ENCODE measurements around the gene ABCF1.

ABCF1 gene

DNA sequence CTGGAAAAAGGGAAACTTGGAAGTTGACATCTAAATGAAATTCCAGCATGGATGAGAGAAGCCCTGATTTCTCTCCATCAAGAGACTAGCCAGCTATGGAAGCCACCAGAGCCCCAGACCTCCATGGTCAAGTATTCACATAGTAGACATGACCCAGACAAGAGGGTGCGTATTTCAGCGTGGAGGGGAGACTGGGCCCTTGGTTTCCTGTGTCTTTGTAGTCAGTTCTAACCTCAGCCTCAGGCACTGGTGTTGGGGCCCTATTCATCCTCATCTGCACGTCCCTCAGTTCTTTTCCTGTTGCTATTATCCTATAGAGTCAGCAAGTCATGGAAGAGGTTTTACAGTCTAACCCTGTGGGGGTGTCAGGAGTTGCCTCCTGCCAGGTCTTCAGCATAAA is 27.4 kb upstream of the ABCF1 start:
- TF ChIP-seq CREB1 (IDR thresholded peaks at IDR 0.05; ENCODE audit: low read depth) (no peak), NFIC (IDR thresholded peaks at IDR 0.05) (no peak), YY1 (IDR thresholded peaks at IDR 0.05; ENCODE audit: low read depth) (no peak), FOXM1 (IDR thresholded peaks at IDR 0.05; ENCODE audit: borderline replicate concordance, low read depth) (no peak), ZBTB7A (IDR thresholded peaks at IDR 0.05; ENCODE audit: low read depth) (no peak), EGR1 (IDR thresholded peaks at IDR 0.05) (no peak), RAD21 (IDR thresholded peaks at IDR 0.05; ENCODE audit: low read depth) (no peak), TCF12 (IDR thresholded peaks at IDR 0.05; ENCODE audit: low read depth) (no peak)
- TF ChIP-seq, protein P1, sequence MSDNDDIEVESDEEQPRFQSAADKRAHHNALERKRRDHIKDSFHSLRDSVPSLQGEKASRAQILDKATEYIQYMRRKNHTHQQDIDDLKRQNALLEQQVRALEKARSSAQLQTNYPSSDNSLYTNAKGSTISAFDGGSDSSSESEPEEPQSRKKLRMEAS (IDR thresholded peaks at IDR 0.05) = no peak
- TF ChIP-seq, protein P2, sequence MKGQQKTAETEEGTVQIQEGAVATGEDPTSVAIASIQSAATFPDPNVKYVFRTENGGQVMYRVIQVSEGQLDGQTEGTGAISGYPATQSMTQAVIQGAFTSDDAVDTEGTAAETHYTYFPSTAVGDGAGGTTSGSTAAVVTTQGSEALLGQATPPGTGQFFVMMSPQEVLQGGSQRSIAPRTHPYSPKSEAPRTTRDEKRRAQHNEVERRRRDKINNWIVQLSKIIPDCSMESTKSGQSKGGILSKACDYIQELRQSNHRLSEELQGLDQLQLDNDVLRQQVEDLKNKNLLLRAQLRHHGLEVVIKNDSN (IDR thresholded peaks at IDR 0.05) = no peak
- TF ChIP-seq, protein P3, sequence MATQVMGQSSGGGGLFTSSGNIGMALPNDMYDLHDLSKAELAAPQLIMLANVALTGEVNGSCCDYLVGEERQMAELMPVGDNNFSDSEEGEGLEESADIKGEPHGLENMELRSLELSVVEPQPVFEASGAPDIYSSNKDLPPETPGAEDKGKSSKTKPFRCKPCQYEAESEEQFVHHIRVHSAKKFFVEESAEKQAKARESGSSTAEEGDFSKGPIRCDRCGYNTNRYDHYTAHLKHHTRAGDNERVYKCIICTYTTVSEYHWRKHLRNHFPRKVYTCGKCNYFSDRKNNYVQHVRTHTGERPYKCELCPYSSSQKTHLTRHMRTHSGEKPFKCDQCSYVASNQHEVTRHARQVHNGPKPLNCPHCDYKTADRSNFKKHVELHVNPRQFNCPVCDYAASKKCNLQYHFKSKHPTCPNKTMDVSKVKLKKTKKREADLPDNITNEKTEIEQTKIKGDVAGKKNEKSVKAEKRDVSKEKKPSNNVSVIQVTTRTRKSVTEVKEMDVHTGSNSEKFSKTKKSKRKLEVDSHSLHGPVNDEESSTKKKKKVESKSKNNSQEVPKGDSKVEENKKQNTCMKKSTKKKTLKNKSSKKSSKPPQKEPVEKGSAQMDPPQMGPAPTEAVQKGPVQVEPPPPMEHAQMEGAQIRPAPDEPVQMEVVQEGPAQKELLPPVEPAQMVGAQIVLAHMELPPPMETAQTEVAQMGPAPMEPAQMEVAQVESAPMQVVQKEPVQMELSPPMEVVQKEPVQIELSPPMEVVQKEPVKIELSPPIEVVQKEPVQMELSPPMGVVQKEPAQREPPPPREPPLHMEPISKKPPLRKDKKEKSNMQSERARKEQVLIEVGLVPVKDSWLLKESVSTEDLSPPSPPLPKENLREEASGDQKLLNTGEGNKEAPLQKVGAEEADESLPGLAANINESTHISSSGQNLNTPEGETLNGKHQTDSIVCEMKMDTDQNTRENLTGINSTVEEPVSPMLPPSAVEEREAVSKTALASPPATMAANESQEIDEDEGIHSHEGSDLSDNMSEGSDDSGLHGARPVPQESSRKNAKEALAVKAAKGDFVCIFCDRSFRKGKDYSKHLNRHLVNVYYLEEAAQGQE (IDR thresholded peaks at IDR 0.05; ENCODE audit: low read depth) = no peak

- peak; percentile 53 for TF ChIP-seq RAD21 (IDR thresholded peaks at IDR 0.05; ENCODE audit: low read depth)
- TF ChIP-seq CEBPB (IDR thresholded peaks at IDR 0.05) = no peak
These were observed 26.5 kb upstream of the ABCF1 start for GRCh38 chr6:30544666-30545272.

GRCh38 chr6:30547454-30547853 is 23.8 kb upstream of the ABCF1 start:
- TF ChIP-seq, protein P1 (IDR thresholded peaks at IDR 0.05) = no peak
- TF ChIP-seq TCF12 (IDR thresholded peaks at IDR 0.05; ENCODE audit: low read depth) (no peak), FOXM1 (IDR thresholded peaks at IDR 0.05; ENCODE audit: borderline replicate concordance, low read depth) (no peak), YY1 (IDR thresholded peaks at IDR 0.05; ENCODE audit: low read depth) (no peak), RAD21 (IDR thresholded peaks at IDR 0.05; ENCODE audit: low read depth) (no peak), EP300 (IDR thresholded peaks at IDR 0.05; ENCODE audit: borderline replicate concordance) (no peak), CREB1 (IDR thresholded peaks at IDR 0.05; ENCODE audit: low read depth) (no peak), NFIC (IDR thresholded peaks at IDR 0.05) (no peak)
- TF ChIP-seq, protein P3 (IDR thresholded peaks at IDR 0.05; ENCODE audit: low read depth) = no peak

- TF ChIP-seq, protein P1 (IDR thresholded peaks at IDR 0.05) = no peak
- no peak for TF ChIP-seq CREB1 (IDR thresholded peaks at IDR 0.05; ENCODE audit: low read depth)
- TF ChIP-seq, protein P2 (IDR thresholded peaks at IDR 0.05) = no peak
- no peak for TF ChIP-seq EGR1 (IDR thresholded peaks at IDR 0.05)
- no peak for TF ChIP-seq FOXM1 (IDR thresholded peaks at IDR 0.05; ENCODE audit: borderline replicate concordance, low read depth)
- TF ChIP-seq NFIC (IDR thresholded peaks at IDR 0.05) = no peak
- no peak for TF ChIP-seq CEBPB (IDR thresholded peaks at IDR 0.05)
- TF ChIP-seq TEAD4 (IDR thresholded peaks at IDR 0.05) = no peak
- no peak for TF ChIP-seq EP300 (IDR thresholded peaks at IDR 0.05; ENCODE audit: borderline replicate concordance)
- no peak for TF ChIP-seq RAD21 (IDR thresholded peaks at IDR 0.05; ENCODE audit: low read depth)
- TF ChIP-seq ZBTB7A (IDR thresholded peaks at IDR 0.05; ENCODE audit: low read depth) = no peak
- TF ChIP-seq, protein P3 (IDR thresholded peaks at IDR 0.05; ENCODE audit: low read depth) = no peak
- no peak for TF ChIP-seq TCF12 (IDR thresholded peaks at IDR 0.05; ENCODE audit: low read depth)
- no peak for TF ChIP-seq YY1 (IDR thresholded peaks at IDR 0.05; ENCODE audit: low read depth)
- no peak for TF ChIP-seq TAF1 (IDR thresholded peaks at IDR 0.05; ENCODE audit: low read depth)
These were observed 22.9 kb upstream of the ABCF1 start for GRCh38 chr6:30548375-30548774.

Measured in Ishikawa (cell line).